Measurements from ENCODE around the gene RMC1. TPM values are rescaled to one million over a fixed set of nuclear protein-coding genes. Genes with fewer than 3 reads are reported as not detected.
"Not testable (repeated sequence)": the region's sequence is repeated elsewhere in the genome, so short reads cannot be mapped to it uniquely, and the experiment has no call there.

The RMC1 gene
- total RNA-seq, 1 donor = 22.7 TPM

GRCh38 chr18:23485386-23485785 lies 17.9 kb upstream of the RMC1 start:
- no peak for DNase-seq (ENCODE audit: low read depth)
- TF ChIP-seq, protein P1, sequence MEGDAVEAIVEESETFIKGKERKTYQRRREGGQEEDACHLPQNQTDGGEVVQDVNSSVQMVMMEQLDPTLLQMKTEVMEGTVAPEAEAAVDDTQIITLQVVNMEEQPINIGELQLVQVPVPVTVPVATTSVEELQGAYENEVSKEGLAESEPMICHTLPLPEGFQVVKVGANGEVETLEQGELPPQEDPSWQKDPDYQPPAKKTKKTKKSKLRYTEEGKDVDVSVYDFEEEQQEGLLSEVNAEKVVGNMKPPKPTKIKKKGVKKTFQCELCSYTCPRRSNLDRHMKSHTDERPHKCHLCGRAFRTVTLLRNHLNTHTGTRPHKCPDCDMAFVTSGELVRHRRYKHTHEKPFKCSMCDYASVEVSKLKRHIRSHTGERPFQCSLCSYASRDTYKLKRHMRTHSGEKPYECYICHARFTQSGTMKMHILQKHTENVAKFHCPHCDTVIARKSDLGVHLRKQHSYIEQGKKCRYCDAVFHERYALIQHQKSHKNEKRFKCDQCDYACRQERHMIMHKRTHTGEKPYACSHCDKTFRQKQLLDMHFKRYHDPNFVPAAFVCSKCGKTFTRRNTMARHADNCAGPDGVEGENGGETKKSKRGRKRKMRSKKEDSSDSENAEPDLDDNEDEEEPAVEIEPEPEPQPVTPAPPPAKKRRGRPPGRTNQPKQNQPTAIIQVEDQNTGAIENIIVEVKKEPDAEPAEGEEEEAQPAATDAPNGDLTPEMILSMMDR (IDR thresholded peaks at IDR 0.05; ENCODE audit: insufficient read depth, low read length) = no peak
- H3K4me3 ChIP-seq (ENCODE audit: low read depth, low read length) = no peak overlapping the region

DNA sequence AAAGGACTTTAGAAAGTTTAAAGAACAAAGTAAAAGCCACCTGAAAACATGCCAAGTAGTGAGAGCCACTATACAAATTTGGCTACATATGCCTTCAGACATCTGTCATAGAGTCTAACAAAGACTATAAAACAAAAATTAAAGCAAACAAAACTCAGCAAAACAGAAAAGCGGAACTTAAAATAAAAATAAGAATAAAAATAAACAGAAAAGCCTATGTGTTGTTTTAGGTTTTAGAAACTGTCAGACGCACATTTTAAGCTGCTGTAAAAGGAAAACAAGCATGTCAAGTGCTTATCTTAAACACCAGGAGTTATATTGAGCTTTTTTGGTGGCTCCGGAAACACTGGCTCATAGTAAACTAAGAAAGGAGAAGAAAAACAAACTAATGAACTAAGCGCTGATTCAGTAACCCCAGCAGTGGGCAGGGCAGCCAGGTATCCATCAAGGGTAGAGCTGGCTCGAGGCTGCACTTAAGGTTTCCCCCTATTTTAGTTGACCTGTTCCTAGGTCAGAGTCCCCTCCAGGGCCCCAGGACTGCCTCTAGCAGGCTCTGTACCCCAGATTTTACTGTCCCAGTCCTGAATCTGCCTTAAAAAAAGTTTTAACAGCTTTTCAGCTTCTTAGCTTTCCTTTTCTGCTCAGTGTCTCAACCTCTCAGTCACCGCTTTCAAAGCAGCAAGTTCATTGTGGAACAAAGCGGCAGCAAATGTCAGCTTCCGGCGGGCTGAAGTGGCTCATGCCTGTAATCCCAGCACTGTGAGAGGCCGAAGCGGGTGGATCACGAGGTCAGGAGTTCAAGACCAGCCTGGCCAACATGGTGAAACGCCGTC lies 15.4 kb upstream of the RMC1 start:
- TF ChIP-seq, protein P1 (IDR thresholded peaks at IDR 0.05; ENCODE audit: insufficient read depth, low read length) = no peak
- DNase-seq (ENCODE audit: low read depth) = peak; percentile 51
- peak overlapping the region; percentile 31 for H3K4me3 ChIP-seq (ENCODE audit: low read depth, low read length)

DNA sequence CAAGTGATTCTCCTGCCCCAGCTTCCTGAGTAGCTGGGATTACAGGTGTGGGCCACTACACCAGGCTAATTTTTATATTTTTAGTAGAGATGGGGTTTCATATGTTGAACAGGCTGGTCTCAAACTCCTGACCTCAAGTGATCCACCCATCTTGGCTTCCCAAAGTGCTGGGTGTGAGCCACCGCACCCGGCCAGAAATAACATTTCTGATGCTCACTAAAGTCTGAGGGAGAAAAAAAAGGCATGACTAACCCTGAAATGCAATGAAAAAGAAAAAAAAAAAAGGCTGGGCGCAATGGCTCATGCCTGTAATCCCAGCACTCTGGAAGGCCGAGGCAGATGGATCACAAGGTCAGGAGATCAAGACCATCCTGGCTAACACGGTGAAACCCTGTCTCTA lies 13.7 kb upstream of the RMC1 start:
- DNase-seq (ENCODE audit: low read depth) = peak; percentile 90
- H3K4me3 ChIP-seq (ENCODE audit: low read depth, low read length) = not testable (repeated sequence)

DNA sequence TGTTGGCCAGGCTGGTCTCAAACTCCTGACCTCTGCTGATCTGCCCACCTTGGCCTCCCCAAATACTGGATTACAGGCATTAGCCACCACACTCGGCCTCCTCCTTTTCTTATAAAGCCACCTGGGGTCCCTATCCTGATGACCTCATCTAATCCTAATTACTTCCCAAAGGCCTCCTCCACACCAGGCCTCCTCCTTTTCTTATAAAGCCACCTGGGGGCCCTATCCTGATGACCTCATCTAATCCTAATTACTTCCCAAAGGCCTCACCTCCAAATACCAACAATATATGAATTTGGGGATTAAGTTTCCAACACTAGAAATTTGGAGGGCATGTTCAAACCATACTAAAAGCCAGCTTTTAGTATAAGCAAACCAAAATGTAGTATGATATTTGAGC lies 9.7 kb upstream of the RMC1 start:
- no peak overlapping the region for H3K4me3 ChIP-seq (ENCODE audit: low read depth, low read length)
- TF ChIP-seq, protein P1 (IDR thresholded peaks at IDR 0.05; ENCODE audit: insufficient read depth, low read length) = no peak
- DNase-seq (ENCODE audit: low read depth) = no peak

GRCh38 chr18:23494992-23495391 lies 8.3 kb upstream of the RMC1 start:
- no peak for DNase-seq (ENCODE audit: low read depth)
- no peak overlapping the region for H3K4me3 ChIP-seq (ENCODE audit: low read depth, low read length)
- TF ChIP-seq, protein P1 (IDR thresholded peaks at IDR 0.05; ENCODE audit: insufficient read depth, low read length) = no peak

- TF ChIP-seq, protein P1 (IDR thresholded peaks at IDR 0.05; ENCODE audit: insufficient read depth, low read length) = no peak
- no peak for DNase-seq (ENCODE audit: low read depth)
- no peak overlapping the region for H3K4me3 ChIP-seq (ENCODE audit: low read depth, low read length)
Measured at GRCh38 chr18:23495723-23496440, 7.4 kb upstream of the RMC1 start.

DNA sequence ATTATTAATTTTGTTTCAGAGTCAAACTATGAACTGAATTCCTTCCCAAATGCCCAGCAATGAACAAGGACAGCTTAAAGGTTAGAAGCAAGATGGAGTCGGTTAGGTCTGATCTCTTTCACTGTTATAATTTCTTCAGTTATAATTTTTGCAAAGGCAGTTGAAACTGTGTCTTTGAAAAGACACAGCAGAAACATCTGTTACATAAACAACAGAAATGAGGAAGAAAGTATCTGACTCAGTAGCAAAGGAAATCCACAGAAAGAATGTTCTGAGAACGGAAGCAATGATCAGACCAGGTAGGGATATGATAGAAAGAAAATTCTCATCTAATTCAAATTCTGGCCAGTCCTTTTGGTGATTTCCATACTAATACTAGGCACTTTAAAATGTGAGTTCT lies 5.2 kb upstream of the RMC1 start:
- no peak overlapping the region for H3K4me3 ChIP-seq (ENCODE audit: low read depth, low read length)
- TF ChIP-seq, protein P1 (IDR thresholded peaks at IDR 0.05; ENCODE audit: insufficient read depth, low read length) = no peak
- no peak for DNase-seq (ENCODE audit: low read depth)

All from fibroblast of the aortic adventitia (primary cell).